CD14-positive monocyte (primary cell): Measurements from ENCODE around the gene SLC4A8. TPM values are rescaled to one million over a fixed set of nuclear protein-coding genes. Genes with fewer than 3 reads are reported as not detected.
"Not testable (repeated sequence)": the region's sequence is repeated elsewhere in the genome, so short reads cannot be mapped to it uniquely, and the experiment has no call there.

Experiments used
- DNase-seq, 3 donors: peaks; one replicate each; pipeline ENCODE4 v3.0.0-alpha.2; 2011 to 2022
- H2AFZ ChIP-seq: 2 replicates; pipeline ENCODE4 v1.6.0; 2012; ENCODE audit warnings: mild to moderate bottlenecking, low read depth, low read length, inconsistent platforms; ENCODE audit not compliant: insufficient read depth, poor library complexity, severe bottlenecking
- H3K27ac ChIP-seq, 2 donors: 1 replicate in 1 of 2; 2 replicates in 1 of 2; pipeline ENCODE4 v1.5.1; 2012 to 2013; ENCODE audit warnings: low read length in 2 of 2, control low read depth in 1 of 2, inconsistent platforms in 1 of 2, low read depth in 1 of 2, mild to moderate bottlenecking in 1 of 2
- H3K27me3 ChIP-seq, 2 donors: one replicate each; pipeline versions ENCODE4 v1.6.0 to v1.6.1; 2011 to 2013; ENCODE audit warnings: low read length in 2 of 2; ENCODE audit not compliant: control insufficient read depth in 2 of 2, insufficient read depth in 2 of 2
- H3K36me3 ChIP-seq, 2 donors: replicated peaks in 1 of 2; 1 replicate in 1 of 2; 2 replicates in 1 of 2; pipeline versions ENCODE4 v1.5.1 to v1.6.1; 2012 to 2013; ENCODE audit warnings: low read length in 2 of 2, control low read depth in 1 of 2, inconsistent platforms in 1 of 2, mild to moderate bottlenecking in 1 of 2; ENCODE audit not compliant: insufficient read depth in 2 of 2, control insufficient read depth in 1 of 2
- H3K4me1 ChIP-seq, 2 donors: 1 replicate in 1 of 2; 2 replicates in 1 of 2; pipeline versions ENCODE4 v1.5.1 to v1.6.1; 2012 to 2013; ENCODE audit warnings: low read length in 2 of 2, control low read depth in 1 of 2, inconsistent platforms in 1 of 2, mild to moderate bottlenecking in 1 of 2, moderate library complexity in 1 of 2; ENCODE audit not compliant: insufficient read depth in 2 of 2, control insufficient read depth in 1 of 2
- H3K4me2 ChIP-seq: replicated peaks from 2 replicates; pipeline ENCODE3; 2012; ENCODE audit warnings: low read length, moderate library complexity, mild to moderate bottlenecking; ENCODE audit not compliant: poor library complexity, severe bottlenecking; ENCODE audit errors: extremely low read depth
- H3K4me3 ChIP-seq, 3 experiments: fragments of 200-600 bp in 1 of 3; sonication (generic) in 1 of 3; replicated peaks in 1 of 3; 1 replicate in 2 of 3; 2 replicates in 1 of 3; pipeline ENCODE4 v1.5.1; 2011 to 2013; ENCODE audit warnings: low read length in 3 of 3, mild to moderate bottlenecking in 3 of 3, control low read depth in 2 of 3, low read depth in 2 of 3, inconsistent platforms in 1 of 3, moderate library complexity in 1 of 3
- H3K79me2 ChIP-seq: 2 replicates; pipeline ENCODE4 v1.6.0; 2012; ENCODE audit warnings: mild to moderate bottlenecking, control low read depth, inconsistent platforms, low read length, moderate library complexity; ENCODE audit not compliant: insufficient read depth
- H3K9ac ChIP-seq: 2 replicates; pipeline ENCODE4 v1.6.0; 2017; ENCODE audit warnings: low read length, mild to moderate bottlenecking; ENCODE audit not compliant: insufficient read depth, poor library complexity, severe bottlenecking
- H3K9me3 ChIP-seq, 2 donors: replicated peaks in 1 of 2; 1 replicate in 1 of 2; 2 replicates in 1 of 2; pipeline versions ENCODE4 v1.5.1 to v1.6.1; 2012 to 2013; ENCODE audit warnings: low read length in 2 of 2, control low read depth in 1 of 2; ENCODE audit not compliant: control insufficient read depth in 1 of 2, insufficient read depth in 1 of 2
- H4K20me1 ChIP-seq: 2 replicates; pipeline ENCODE4 v1.6.0; 2012; ENCODE audit warnings: mild to moderate bottlenecking, low read length, control low read depth, moderate library complexity; ENCODE audit not compliant: insufficient read depth
- H3K27ac Mint-ChIP-seq, 7 donors: one replicate each; pipeline ENCODE4 v1.8.0; 2020; ENCODE audit warnings: mild to moderate bottlenecking in 7 of 7, mixed read lengths in 7 of 7, moderate library complexity in 6 of 7, inconsistent platforms in 2 of 7
- H3K27me3 Mint-ChIP-seq, 3 donors: one replicate each; pipeline ENCODE4 v1.8.0; 2021 to 2022; ENCODE audit warnings: low read depth in 3 of 3, mild to moderate bottlenecking in 3 of 3, mixed read lengths in 3 of 3, moderate library complexity in 3 of 3, inconsistent platforms in 1 of 3
- H3K36me3 Mint-ChIP-seq, 2 donors: one replicate each; pipeline ENCODE4 v1.8.0; 2020; ENCODE audit warnings: mixed read lengths in 2 of 2, inconsistent platforms in 1 of 2, mild to moderate bottlenecking in 1 of 2
- H3K4me1 Mint-ChIP-seq: one replicate; pipeline ENCODE4 v1.8.0; 2020; ENCODE audit warnings: mild to moderate bottlenecking, mixed read lengths
- H3K4me3 Mint-ChIP-seq, 2 donors: one replicate each; pipeline ENCODE4 v1.8.0; 2020; ENCODE audit warnings: mild to moderate bottlenecking in 2 of 2, mixed read lengths in 2 of 2, moderate library complexity in 1 of 2
- H3K9me3 Mint-ChIP-seq, 7 donors: one replicate each; pipeline ENCODE4 v1.8.0; 2020 to 2022; ENCODE audit warnings: mixed read lengths in 7 of 7, mild to moderate bottlenecking in 6 of 7, moderate library complexity in 6 of 7, inconsistent platforms in 2 of 7
- WGBS: methylation state at CpG from one replicate; pipeline ENCODE4 v1.1.5; 2013; ENCODE audit warnings: missing lambda C conversion rate; ENCODE audit not compliant: insufficient coverage; 5-methylcytosine and 5-hydroxymethylcytosine counted together
- intact Hi-C, 2 donors: fragments of 100-400 bp; cut with micrococcal nuclease; formaldehyde crosslinking; loops; one replicate each; pipeline versions ENCODE4 v1.15.0 to v1.15.1; 2023
- polyA plus RNA-seq, 3 donors: library from polyadenylated mRNA; depleted of rRNA in 1 of 3; unstranded in 2 of 3; stranded (reverse) in 1 of 3; fragments of 300-500 nt in 2 of 3; fragments of >200 nt in 1 of 3; fragmentation: Illumina TruSeq in 2 of 3; gene quantifications; 1 replicate in 2 of 3; 2 replicates in 1 of 3; pipeline ENCODE4 v1.2.3, GENCODE V29; 2012 to 2021
- TF ChIP-seq, protein P1 (sequence below): fragments of 200-600 bp; IDR thresholded peaks from one replicate; pipeline ENCODE4 v1.8.0; 2022; ENCODE audit warnings: antibody characterized with exemption, mild to moderate bottlenecking

The SLC4A8 gene
- polyA plus RNA-seq, 3 donors, result 1.9 to 5.4 (median 2.3) TPM

DNA sequence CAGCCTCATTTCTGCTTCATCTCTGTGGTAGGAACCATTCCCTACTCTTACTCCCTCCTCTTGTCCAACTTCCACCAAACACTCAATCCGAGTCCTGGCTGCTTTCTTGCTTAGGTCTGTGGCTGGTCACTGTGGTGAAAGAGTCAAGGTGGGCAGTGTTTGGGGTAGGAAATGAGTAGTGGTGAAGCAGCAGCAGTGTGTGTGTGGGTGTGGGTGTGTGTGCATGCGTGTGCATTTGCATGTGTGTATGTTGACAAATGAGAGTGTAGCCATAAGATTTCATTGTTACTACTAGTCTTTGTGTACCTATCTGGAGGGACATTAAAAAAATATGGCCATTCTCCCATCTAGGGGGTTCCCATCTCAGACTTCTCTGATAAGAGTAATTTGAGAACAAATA is 87.8 kb downstream of the SLC4A8 start:
- Histone ChIP-seq H3K27ac (no peak overlapping the region), H3K4me3 (no peak overlapping the region), H3K4me2 (no peak overlapping the region), H3K36me3 (no peaks in the 10 kb centered on the region), H3K9me3 (no peaks in the 10 kb centered on the region), H3K79me2 (no peaks in the 10 kb centered on the region), H3K4me1 (no peaks in the 10 kb centered on the region), H4K20me1 (no peaks in the 10 kb centered on the region), H3K9ac (no peak overlapping the region), H3K27me3 (no peaks in the 10 kb centered on the region), H2AFZ (no peak overlapping the region)
- no CpG with 5 or more reads among the region's 2 CpGs for WGBS
- TF ChIP-seq, protein P1, sequence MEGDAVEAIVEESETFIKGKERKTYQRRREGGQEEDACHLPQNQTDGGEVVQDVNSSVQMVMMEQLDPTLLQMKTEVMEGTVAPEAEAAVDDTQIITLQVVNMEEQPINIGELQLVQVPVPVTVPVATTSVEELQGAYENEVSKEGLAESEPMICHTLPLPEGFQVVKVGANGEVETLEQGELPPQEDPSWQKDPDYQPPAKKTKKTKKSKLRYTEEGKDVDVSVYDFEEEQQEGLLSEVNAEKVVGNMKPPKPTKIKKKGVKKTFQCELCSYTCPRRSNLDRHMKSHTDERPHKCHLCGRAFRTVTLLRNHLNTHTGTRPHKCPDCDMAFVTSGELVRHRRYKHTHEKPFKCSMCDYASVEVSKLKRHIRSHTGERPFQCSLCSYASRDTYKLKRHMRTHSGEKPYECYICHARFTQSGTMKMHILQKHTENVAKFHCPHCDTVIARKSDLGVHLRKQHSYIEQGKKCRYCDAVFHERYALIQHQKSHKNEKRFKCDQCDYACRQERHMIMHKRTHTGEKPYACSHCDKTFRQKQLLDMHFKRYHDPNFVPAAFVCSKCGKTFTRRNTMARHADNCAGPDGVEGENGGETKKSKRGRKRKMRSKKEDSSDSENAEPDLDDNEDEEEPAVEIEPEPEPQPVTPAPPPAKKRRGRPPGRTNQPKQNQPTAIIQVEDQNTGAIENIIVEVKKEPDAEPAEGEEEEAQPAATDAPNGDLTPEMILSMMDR, result no peak
- no peak for DNase-seq
- Mint-ChIP-seq H3K4me3 (no peak overlapping the region), H3K36me3 (no peaks in the 10 kb centered on the region), H3K4me1 (no peaks in the 10 kb centered on the region), H3K27me3 (peaks cover 0 to 1% (median 0%) of the 10 kb centered on the region in 3 donors), H3K9me3 (peaks cover 0 to 2% (median 0%) of the 10 kb centered on the region in 7 donors), H3K27ac (no peak overlapping the region)
- intact Hi-C loops, result no loop called here

DNA sequence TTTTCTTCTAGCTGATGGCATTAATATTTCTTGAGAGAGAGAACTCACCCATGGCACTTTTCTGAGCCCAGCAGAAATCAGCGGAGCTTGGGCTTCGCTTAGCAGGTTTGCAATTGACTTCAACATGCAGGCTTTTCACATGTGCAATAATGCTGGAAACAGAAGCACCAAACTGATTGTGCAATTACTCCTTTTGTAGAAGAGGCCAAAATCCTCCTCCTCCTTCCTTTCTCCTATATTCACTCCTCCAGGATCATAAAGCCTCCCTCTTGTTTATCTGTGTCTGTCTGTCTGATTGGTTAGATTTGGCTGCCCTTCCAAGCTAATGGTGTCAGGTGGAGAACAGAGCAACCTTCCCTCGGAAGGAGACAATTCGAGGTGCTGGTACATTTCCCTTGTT is 90.4 kb downstream of the SLC4A8 start:
- H3K4me1 ChIP-seq, H3K4me1 Mint-ChIP-seq, H3K4me3 Mint-ChIP-seq, H3K9me3 Mint-ChIP-seq, H3K4me3 ChIP-seq, intact Hi-C loops, H4K20me1 ChIP-seq, H3K27ac Mint-ChIP-seq, H3K27ac ChIP-seq, H3K27me3 Mint-ChIP-seq, H3K36me3 ChIP-seq, H3K9ac ChIP-seq, H3K36me3 Mint-ChIP-seq, H3K4me2 ChIP-seq, H2AFZ ChIP-seq, H3K27me3 ChIP-seq, H3K79me2 ChIP-seq, DNase-seq, H3K9me3 ChIP-seq: not testable (repeated sequence)
- 92% methylated on average over 2 of the region's 4 CpGs for WGBS
